HG02571 (cell line): ENCODE data around the gene HOXA7.
A peak's percentile ranks its signal among the peaks of the same experiment; 100 is the strongest.

Source experiments
- ATAC-seq: cut with Tn5 transposase; IDR thresholded peaks from one replicate; pipeline ENCODE4 v1.9.1; 2021; ENCODE audit warnings: mild to moderate bottlenecking, moderate library complexity; ENCODE audit not compliant: unreplicated experiment

The HOXA7 gene

DNA sequence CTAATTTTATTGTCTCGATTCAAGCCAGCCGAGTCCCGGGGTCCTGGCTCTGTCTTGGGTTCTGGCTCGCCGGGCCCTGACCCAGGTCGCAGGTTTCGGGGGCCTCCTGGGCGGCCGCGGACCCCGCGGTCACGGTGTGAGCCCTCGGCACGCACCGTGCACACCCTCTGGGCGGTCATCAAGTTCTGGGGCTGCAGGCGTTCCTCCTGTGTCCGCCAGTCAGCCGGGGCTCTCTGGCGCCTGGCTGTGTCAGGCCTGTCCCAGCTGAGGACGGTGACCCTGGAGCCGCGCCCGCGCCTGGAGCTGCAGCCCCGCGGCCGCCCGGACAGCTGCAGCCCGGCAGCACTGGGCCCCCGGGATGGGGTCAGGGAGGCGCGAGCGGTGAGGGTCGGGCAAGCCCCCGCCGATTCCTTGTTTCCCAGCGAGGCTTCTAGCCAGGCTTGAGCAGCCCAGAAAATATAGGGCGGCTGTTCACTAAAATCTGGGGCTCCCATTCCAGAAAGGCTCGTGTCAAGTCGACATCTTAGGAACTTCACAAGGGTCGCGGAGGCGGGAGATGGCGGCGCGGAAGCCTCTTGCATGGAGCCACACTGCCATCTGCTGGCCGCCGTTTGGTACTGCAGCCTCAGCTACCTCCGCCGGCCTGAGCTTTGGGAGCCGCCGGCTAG lies 4.2 kb upstream of the HOXA7 start:
- ATAC-seq: no peak

DNA sequence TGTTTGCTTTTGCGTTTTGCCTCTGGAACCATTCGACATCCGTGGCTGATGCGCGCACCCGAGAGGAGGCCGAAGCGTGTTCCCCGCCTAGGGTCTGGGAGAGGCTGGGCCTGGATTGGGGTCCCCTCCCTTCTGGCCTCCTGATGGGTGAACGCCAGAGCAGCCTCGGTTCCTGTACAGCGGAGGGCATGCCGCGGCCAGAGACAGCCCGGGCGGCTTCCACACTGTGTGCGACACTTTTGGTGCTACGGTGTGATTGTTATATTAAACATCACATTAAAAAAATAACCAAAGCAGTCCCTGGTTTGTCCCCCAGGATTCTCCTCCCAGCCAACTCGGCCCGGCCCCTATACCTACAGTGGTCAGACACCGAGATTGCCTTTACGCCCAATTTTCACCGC lies 3.7 kb upstream of the HOXA7 start:
- ATAC-seq: no peak

DNA sequence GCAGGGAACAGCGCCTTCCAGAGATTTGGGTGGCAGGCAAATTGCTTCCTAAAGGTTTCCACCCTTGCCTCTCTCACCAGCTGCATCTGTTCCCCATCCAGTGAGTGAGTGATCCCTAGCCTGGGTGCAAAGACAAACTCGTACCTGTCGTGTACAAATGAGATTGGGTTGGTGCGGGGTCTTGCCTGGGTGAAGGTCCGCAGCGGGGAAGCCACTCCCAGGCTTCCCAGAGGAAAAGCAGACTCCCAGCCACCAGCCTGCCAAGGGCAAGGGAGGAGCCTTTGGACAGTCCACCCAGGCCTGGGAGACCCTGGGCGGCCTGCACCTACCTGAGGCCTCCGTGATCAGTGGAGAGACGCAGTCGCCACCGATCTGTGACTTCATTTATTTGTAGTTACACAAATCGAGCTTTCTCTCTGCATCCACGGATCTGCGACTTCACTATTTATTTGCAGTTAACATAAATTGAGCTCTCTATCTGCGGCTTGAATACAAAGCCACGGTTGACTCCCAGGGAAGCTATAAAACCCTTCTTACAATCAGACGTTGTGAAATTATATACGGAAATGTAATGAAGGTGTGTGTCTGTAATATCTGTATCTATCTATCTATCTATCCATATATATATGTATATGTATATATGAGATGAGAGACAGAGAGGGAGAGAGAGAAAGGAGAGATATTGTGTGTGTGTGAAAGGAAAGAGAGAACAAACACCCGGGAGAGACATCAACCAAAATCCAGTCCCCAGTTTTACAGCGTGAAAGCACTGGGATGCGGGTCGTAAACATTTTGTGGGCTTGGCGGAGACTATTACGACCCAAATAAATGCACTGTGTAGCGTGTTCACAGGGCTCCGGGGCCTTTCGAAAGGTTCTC lies 3.0 kb upstream of the HOXA7 start:
- no peak for ATAC-seq

DNA sequence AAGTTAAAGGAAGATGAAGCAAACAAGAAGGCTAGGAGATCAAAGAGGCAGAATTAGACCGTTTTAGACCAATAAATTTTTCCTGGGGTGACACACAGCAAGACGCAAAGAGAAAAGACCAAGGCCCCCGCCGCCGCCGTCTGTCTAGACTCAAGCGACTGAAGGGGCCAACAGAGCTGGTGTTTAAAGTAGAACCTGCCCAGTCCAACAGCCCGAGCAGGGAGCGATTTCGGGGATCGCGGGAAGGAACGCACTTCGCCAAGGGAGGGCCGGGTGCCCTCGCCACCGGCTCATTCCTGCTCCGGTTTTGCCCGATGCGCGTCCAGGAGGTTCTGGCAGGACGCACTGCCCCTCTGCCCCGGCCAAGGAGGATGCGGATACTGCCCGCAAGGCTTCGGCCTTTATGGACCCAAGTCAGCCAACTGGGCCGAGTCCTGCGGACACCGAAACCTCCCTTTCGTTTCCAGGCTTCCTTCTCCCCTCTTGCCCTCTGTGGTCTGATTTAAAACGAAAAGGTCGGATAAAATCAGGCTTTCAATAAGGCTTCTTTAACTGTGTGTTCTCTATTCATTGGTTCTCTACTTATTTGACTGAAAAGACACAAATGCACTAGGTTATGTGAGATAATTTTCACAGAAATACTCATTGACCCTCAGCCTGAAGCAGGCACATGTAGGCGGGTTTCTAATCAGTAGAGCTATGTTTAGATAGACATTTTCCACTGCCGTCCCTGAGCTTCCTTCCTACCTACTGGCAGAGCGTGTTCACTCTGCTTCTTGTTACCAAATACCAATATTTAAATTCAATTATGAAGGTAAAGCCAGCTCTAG lies 2.2 kb upstream of the HOXA7 start:
- no peak for ATAC-seq

DNA sequence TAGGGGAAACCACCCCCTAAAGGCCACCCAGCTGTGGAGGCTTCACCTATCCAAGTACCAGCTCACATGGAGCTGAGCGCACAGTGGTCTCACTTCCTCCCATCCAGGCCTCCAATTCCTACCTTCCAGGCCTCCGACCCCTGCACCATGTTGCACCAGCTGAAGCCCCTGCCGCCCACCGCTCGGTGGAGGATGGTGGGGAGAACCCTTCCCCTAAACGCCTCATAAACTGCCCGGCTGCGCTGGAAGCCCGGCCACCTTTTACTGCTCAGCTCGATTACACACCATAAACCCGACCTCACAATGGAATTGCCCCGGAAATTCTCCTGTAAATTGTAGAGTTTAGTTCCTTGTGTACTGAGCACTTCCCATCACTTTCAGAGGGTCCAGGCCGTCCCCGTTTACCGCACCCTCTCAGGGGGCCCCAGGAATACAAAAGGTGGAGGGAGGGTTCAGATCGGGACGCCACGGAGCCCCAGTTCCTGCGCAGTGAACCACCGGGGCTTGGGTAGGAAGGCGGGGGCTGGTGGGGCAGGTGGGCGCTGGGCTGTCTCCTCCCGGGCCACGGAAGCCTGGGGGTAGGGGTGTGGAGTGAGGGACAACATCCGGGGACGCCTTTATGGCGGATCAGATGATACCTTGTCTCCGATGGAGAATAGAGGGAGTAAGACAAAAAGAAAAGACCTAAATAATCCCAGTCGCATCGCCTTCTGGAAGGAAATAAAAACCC lies 1.4 kb upstream of the HOXA7 start:
- ATAC-seq: no peak

DNA sequence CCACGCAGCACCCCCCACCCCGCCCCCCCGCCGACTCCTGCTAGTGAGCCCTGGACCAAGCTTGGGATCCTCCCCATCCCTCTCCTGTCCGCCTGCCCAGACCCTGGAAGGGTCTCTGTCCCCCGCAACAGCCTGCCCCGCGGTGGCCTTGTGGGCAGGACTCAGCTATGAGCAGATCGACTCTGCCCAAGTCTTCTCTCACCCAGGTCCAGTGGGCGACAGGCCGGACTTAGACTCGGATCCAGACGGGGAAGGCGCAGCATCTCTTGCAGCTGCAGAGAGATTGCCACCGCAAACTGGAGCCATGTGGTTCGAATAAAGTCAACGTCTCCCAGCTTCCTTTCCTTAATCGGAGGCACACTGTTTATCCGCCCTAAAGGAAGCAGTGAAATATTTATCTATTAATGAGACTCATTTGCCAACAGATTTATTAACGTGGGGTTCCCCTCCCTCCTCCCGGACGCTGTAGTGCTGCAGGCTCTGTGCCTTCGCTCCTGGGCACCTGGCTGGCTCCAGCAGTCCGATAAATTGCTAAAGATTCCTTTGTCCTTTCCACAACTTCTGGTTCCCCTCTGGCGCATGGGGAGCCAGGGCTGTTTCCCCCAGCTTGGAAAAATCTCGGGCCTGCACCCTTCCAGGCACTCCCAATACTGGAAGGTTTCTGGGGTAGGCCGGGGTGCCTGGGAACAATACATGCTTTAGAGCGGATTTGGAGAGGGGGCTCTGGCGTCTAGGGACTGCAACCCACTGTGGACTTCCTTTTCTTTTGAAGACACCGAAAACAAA lies 634 bp upstream of the HOXA7 start:
- no peak for ATAC-seq

DNA sequence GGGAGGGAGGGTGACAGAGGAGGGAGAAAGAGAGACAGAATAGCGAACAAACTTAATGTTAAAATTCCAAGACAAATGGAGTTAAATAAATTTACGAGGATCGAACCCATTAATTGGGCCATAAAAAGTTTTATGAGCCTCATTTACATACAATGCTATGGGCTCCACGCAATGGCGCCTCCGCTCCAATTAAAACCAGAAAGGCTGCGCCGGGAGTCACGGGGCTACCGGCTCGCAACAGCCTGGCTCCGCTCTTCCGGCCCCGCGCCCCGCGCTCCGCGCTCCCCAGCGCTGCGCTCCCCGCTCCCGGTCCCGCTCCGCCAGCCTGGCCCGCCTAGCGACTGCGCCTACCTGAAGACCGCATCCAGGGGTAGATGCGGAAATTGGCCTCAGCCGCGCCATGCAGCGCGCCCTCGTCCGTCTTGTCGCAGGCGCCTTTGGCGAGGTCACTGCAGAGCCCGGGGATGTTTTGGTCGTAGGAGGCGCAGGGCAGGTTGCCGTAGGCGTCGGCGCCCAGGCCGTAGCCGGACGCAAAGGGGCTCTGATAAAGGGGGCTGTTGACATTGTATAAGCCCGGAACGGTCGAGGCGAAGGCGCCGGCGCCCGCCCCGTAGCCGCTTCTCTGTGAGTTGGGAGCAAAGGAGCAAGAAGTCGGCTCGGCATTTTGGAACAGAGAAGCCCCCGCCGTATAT lies 513 bp downstream of the HOXA7 start:
- ATAC-seq: no peak

DNA sequence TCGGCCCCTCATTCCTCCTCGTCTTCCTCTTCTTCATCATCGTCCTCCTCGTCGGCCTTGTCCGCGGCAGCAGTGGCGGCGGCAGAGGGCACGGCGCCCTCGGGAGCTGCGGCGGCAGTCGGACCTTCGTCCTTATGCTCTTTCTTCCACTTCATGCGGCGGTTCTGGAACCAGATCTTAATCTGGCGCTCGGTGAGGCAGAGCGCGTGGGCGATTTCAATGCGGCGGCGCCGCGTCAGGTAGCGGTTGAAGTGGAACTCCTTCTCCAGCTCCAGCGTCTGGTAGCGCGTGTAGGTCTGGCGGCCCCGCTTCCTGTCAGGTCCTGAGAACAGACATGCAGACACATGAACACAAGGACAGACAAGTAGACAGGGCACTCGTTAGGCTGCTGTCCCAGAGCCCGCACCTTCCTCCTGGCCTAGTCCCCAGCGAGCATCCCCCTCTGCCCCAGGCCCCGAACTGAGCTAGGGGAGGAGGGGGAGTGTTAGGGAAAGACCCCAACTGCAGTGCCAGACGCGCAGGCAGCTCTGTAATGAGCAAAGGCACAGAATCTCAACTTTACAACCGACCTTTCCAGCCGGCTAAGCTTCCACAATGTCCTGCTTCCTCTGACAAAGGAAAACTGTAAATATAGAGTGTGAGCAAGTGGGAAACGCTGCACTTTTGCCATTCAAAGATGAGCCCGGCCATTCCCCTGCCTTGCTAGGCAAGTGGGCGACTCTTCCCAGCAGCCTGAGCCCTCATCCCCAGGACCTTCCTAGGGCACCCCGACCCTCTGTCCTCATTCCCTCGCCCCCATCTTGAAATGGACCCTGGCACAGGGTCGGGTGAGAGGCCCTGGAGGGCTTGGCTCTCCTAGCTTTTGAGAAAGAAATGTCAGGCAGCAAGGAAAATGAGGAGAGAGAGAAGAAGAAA lies 1.3 kb downstream of the HOXA7 start:
- no peak for ATAC-seq

DNA sequence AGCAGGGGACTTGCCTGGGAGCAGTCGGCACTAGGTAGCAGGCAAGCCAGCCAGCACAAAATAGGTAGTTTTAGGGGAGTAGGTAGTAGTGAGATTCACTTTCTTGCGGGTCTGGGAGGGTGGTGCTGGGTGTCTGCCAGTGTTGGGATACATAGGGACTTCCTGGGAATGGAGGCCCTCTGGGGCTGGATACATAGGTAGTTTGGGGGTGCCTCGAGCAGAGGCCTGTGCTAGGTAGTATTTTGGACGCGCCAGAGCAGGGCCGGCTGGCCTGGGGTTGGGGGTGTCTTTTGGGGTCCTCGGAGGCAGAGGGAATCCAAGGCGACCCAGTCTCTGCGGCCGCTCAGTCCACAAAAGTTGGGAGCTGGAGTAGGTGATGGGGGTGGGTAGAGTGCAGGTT lies 2.1 kb downstream of the HOXA7 start:
- ATAC-seq: no peak

DNA sequence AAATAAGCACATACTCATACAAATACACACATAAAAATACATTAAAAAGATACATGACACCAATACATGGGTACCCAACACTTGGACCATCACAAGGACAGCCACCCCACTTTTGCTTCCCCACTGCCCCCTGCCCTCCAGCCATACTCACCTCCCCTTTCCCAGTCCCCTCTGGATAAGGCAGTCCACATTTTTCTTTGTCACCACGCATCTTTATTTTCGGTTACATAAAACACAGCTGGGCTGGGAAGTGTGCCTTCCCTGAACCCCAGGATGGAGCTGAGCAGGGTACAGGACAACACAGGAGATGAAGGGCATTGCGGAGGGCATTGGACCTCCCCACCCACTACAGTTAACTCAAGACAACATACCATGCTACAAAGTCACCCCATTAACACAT lies 2.9 kb downstream of the HOXA7 start:
- no peak for ATAC-seq

DNA sequence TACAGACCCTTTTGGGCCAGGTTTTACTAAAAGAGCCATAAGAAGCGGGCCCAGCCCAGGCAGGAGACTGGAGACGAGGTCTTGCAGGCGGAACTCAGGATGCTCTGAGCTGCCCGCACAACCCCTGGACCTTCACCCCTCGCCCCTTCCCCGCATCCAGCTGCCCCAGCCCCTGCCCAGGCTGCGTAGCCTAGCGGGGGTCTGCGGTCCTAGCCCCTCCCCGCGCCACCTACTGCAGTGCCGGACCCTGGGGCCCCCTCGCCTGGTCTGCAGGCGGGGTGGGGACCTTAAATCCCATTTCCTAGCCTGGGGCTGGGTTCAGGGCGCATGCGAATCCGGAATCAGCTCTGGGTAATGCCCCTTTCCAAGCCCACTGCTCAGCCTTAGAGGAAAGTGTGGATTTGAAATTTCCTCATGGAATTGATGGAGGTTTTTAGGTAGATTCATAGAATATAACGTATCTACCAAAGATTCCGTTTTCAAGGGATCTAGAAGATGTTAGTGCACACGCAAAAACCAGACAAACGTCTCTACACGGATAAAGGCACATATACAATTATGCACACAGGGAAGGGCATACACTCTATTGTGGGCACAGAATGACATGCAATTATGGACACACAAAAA lies 3.5 kb downstream of the HOXA7 start:
- no peak for ATAC-seq

DNA sequence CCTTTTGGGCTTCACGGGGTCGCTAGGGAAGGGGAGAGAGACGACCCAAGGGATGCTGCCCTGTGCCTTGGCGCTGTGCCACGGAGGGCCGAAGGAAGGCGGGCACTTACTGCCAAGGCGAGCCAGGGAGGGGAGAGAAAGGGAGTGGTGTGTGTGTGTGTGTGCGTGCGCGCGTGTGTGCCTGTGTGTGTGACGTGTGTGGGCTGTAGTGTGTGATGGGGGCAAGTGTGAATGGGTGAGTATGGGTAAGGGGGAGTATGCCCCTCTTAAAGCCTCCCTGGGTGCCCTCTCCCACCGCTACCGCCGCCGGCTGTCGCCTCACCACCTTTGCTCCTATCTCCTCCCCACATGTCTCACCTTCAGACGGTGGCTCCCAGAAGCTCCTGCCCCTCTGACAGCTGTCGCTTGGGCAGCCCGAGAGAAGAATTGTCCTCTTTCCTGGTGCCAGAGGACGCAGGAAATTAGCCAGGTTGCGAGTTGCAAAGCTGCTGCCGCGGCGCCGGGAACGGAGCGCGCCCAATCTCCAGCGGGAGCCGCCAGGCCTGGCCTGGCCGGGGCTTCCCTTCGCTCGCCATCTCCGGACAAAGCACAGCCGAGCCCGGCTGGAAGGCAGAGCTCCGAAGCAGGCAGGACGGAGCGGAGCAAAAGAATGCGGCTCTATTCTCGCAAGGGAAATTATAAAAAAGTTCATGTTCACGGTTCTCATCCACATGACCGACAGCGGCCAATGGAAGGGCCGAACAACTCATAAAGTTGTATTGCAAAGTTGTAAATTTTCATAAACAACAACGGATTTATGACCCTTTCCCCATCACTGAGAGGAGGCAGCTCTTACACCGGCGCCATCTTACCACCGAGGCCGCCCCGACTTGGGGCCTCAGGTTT lies 4.3 kb downstream of the HOXA7 start, which contains the start of gene HOXA3:
TSS of gene HOXA3 (minus strand) at position 653 of the 885 bp plus-strand sequence. CDS start 41,943 bp downstream, outside the sequence.
- ATAC-seq: no peak

DNA sequence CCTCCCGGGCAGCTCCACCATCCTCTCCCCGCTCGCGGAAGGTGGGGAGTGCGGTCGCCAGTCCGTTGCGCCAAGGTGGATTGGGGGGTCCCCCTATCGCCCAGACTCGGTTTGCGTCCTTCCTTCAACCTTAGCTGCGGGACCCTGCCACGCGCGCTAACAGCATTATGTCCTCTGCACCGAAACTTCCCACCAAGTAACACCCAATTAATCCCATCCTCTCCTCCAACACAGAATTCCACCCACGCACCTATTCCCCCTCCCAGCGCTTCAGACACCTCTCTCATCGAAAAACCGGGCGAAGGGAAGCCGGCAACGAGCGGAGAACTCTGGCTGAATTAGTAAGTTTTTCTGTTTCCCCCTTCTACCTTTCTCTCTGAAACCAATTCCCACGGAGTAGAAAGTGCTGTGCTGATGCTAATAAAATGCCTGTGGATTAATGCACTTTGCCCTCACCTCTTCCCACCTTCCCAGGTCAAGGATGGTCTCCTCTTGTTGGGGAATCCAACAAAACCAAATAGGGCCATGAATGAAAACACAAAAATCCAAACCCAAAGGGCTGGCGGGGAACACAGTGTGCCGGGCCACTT lies 5.0 kb downstream of the HOXA7 start:
- no peak for ATAC-seq

DNA sequence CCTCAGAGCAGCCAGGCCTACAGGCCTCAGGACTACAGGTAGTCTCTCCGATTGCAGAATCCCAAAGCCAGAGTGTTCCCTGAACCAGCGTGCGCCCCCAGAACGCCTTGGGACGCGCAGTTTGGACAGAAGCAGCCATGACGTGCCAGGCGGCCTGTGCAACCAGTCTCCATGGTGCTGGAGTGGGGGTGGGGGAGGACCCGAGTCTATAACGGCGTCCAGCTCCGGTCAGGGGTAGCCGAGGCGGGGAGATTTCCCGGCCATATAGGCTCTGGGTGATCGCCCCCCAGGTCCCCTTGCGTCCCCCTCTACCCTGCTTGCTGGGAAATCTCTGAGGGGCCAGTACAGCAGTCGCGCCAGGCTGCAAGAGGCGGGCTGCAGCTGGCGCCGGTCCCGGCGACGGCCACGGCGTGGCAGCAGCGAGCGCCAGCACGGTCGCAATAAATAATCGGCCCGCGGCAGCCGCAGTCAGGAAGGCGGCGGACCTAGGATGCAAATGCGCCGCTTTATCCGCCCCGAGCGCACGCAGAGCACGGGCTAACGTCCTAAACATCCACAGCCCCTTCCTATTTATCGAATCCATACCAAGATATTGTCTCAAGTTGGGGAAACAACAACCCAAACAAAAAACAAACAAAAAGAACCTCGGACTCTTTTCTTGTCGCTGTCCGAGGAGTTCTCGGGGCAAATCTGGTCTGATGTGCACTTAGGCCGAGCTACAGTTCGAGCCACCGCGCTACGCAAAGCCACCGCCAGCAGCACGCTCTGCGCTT lies 5.7 kb downstream of the HOXA7 start:
- peak; percentile 87 for ATAC-seq

DNA sequence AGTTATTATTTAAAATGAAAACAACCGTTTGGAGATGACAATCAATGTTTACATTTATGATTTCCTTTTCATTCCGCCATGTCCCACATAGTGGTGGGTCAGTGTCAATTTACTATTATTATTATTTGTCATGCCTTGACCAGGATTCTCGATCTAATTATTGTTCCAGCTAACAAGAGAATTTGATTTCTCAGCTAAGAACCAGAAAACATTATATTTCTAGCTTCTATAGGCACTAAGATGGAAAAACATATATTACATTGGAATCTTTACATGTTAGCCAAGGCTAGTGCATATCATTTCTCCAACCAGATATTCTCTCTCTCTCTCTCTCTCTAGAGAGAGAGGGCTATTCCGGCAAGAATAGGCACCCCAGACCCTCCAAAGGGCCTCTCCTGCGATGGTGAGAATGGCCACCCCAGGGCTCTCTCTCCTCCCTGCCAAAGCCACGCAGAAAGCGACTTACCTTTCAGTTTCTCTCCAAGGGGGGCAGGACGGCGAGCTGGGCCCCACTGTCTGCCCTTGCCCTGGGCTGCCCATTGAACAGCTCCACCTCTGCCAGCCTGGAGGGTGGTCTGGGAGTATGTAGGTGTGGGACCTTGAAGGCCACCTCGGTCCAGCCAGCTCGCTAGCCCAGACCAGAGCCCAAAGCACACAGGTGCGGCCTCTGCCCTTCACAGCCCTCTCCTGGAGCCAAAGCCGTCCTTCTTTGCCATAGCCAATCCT lies 6.5 kb downstream of the HOXA7 start:
- ATAC-seq: no peak
